ENCODE data around the gene TCF23.

The TCF23 gene

DNA sequence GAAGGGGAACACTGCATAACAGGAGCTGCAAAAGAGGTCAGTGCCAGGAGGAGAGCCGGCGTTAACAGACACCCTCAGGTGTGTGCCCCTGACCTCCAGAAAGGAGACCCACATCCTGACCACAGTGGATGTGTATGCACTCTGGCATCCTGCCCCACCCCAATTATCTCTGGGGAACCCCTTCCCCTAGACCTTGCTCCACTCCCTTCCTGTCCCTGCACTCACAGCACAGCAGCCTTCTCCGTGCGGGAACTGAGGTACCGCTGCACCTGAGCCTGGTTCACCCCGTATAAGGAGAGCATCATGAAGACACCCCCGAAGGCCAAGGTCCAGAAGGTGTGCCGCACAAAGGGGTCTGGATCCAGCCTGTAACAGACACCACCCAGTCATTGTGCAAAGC is 55.8 kb downstream of the TCF23 start:
- H3K27ac ChIP-seq = no peak overlapping the region
- H3K9me3 ChIP-seq (ENCODE audit: severe bottlenecking) = no peaks in the 10 kb centered on the region
- no peak overlapping the region for H3K4me3 ChIP-seq (ENCODE audit: low read depth, low read length)
- DNase-seq = no peak
- no peaks in the 10 kb centered on the region for H3K27me3 ChIP-seq (ENCODE audit: insufficient read depth, low read depth, severe bottlenecking)
- TF ChIP-seq, protein P1, sequence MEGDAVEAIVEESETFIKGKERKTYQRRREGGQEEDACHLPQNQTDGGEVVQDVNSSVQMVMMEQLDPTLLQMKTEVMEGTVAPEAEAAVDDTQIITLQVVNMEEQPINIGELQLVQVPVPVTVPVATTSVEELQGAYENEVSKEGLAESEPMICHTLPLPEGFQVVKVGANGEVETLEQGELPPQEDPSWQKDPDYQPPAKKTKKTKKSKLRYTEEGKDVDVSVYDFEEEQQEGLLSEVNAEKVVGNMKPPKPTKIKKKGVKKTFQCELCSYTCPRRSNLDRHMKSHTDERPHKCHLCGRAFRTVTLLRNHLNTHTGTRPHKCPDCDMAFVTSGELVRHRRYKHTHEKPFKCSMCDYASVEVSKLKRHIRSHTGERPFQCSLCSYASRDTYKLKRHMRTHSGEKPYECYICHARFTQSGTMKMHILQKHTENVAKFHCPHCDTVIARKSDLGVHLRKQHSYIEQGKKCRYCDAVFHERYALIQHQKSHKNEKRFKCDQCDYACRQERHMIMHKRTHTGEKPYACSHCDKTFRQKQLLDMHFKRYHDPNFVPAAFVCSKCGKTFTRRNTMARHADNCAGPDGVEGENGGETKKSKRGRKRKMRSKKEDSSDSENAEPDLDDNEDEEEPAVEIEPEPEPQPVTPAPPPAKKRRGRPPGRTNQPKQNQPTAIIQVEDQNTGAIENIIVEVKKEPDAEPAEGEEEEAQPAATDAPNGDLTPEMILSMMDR (IDR thresholded peaks at IDR 0.05; ENCODE audit: low read depth, low read length) = no peak
- H3K36me3 ChIP-seq = peaks cover 92% of the 10 kb centered on the region

DNA sequence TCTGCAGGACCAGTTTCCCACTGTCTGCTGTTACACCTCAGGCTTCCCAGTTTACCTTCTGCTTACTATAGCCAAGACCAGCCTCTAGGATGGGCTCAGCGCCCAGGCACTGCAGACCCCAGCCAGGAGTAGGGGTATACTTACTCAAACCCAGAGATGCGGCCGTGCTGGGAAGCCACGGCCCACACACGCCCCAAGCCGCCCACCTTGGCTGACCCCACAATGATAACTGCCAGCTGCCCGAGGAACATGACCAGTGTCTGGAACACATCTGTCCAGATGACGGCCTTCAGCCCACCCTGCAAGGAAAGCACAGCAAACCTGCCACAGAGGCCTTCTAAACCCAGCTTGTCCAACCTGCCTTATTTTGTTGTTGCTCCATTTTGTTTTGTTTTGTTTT is 56.4 kb downstream of the TCF23 start:
- Histone ChIP-seq H3K27ac (no peak overlapping the region), H3K9me3 (ENCODE audit: severe bottlenecking) (no peaks in the 10 kb centered on the region), H3K27me3 (ENCODE audit: insufficient read depth, low read depth, severe bottlenecking) (no peaks in the 10 kb centered on the region), H3K36me3 (peaks cover 92% of the 10 kb centered on the region), H3K4me3 (ENCODE audit: low read depth, low read length) (no peak overlapping the region)
- no peak for DNase-seq
- TF ChIP-seq, protein P1 (IDR thresholded peaks at IDR 0.05; ENCODE audit: low read depth, low read length) = no peak

DNA sequence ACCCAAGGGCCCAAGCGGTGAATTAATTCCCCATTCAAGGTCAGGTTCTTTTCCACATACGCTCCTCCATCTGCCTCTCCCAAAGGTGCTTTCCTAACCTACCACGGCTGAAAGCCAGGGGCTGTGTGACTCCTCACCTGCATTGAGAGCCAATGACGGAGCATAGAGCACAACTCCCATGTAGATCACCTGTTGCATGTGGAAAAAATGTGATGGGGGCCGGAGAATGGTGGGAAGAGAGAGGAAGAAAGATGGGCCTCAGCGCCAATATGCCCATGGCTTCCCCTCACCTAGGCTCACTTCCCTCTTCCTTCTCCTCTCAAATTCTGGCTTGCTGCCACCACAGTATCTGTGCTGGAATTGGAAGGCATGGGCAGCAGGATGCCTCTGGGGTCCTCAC is 57.5 kb downstream of the TCF23 start:
- Histone ChIP-seq H3K9me3 (ENCODE audit: severe bottlenecking) (no peaks in the 10 kb centered on the region), H3K36me3 (peaks cover 86% of the 10 kb centered on the region), H3K27ac (no peak overlapping the region), H3K27me3 (ENCODE audit: insufficient read depth, low read depth, severe bottlenecking) (no peaks in the 10 kb centered on the region), H3K4me3 (ENCODE audit: low read depth, low read length) (no peak overlapping the region)
- TF ChIP-seq, protein P1 (IDR thresholded peaks at IDR 0.05; ENCODE audit: low read depth, low read length) = no peak
- no peak for DNase-seq
